ENCODE measurements around the gene RPS27A.
"Not testable (repeated sequence)": the region's sequence is repeated elsewhere in the genome, so short reads cannot be mapped to it uniquely, and the experiment has no call there.

RPS27A gene

GRCh38 chr2:55239656-55240222 is 7.3 kb downstream of the RPS27A start:
- DNase-seq, result no peak

GRCh38 chr2:55241582-55241981 is 9.1 kb downstream of the RPS27A start:
- DNase-seq, result not testable (repeated sequence)

GRCh38 chr2:55242617-55243016 is 10.1 kb downstream of the RPS27A start:
- no peak for DNase-seq

GRCh38 chr2:55245411-55245810 is 12.9 kb downstream of the RPS27A start:
- no peak for DNase-seq

GRCh38 chr2:55247025-55247424 is 14.5 kb downstream of the RPS27A start:
- no peak for DNase-seq

- no peak for DNase-seq
Observed at GRCh38 chr2:55252832-55253231, 20.3 kb downstream of the RPS27A start.

- not testable (repeated sequence) for DNase-seq
Observed at GRCh38 chr2:55259586-55259985, 27.1 kb downstream of the RPS27A start.

- DNase-seq, result no peak
Observed at GRCh38 chr2:55268288-55268906, 35.9 kb downstream of the RPS27A start.

GRCh38 chr2:55268907-55269644 is 36.6 kb downstream of the RPS27A start, which contains the start of gene MTIF2:
Gene MTIF2, minus strand, starts transcription at chr2:55269231. Its CDS starts 5,373 bp downstream, at chr2:55263858.
- DNase-seq, result peak; percentile 43

GRCh38 chr2:55269645-55269990 is 37.1 kb downstream of the RPS27A start:
- DNase-seq, result no peak

- not testable (repeated sequence) for DNase-seq
Observed at GRCh38 chr2:55274346-55274745, 41.9 kb downstream of the RPS27A start.

- DNase-seq, result no peak
Observed at GRCh38 chr2:55277310-55277709, 44.8 kb downstream of the RPS27A start.

GRCh38 chr2:55279214-55279835 is 46.8 kb downstream of the RPS27A start:
- not testable (repeated sequence) for DNase-seq

GRCh38 chr2:55279859-55280424 is 47.5 kb downstream of the RPS27A start:
- not testable (repeated sequence) for DNase-seq

- DNase-seq, result not testable (repeated sequence)
Observed at GRCh38 chr2:55280851-55281546, 48.5 kb downstream of the RPS27A start.

GRCh38 chr2:55282110-55282917 is 49.8 kb downstream of the RPS27A start:
- DNase-seq, result peak; percentile 26

GRCh38 chr2:55283083-55283482 is 50.6 kb downstream of the RPS27A start:
- DNase-seq, result no peak
